ENCODE results near the gene LYST. TPM values are rescaled to one million over a fixed set of nuclear protein-coding genes. Genes with fewer than 3 reads are reported as not detected.

Gene LYST
- total and polyA plus RNA-seq, 2 donors (not counting 3 experiments of a cell fraction or from before 2014, with no cell fraction given), result 3.1 to 9.6 TPM

DNA sequence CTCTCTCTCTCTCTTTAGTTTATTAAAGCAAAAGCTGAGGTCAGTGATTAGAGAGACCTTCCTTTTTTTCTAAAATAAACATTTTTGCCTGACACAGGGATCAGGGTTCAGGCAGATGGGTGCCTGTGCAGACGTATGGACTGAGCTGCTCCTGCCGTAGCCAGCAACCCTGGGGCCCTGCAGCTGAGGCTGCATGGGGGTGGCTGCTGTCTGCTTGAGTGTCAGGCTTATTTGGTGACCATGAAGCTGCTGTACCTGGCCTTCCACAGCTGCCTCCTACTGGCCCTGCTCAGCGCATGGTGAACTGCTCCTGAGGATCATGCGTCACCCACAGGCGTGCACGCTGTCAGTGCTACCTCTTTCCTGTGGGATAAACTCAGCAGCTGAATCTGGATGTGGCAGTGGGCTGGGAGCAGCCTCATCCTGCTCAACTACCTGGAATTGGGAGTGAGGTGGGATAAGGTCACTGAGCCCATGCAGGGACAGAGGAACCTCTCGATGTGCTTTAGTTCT, 252.2 kb downstream of the LYST start:
- POLR2A ChIA-PET, result no interaction called here

More for the DNA sequence above, 252.2 kb downstream of the LYST start:
- FAIRE-seq (no peak), DNase-seq (ENCODE audit: low read depth, low spot score) (no peak)
- no peak overlapping the region for H3K27ac ChIP-seq (ENCODE audit: insufficient read depth, low read depth, low read length)
- no peaks in the 10 kb centered on the region for H3K36me3 ChIP-seq (ENCODE audit: control insufficient read depth in 2 of 2, extremely low read depth in 1 of 2, insufficient read depth in 2 of 2, low read length in 2 of 2)
- peaks cover 0 to 2% of the 10 kb centered on the region in 2 experiments for H3K27me3 ChIP-seq (ENCODE audit: control insufficient read depth in 2 of 2, insufficient read depth in 2 of 2, low read length in 2 of 2)
- no peak overlapping the region for H2AFZ ChIP-seq (ENCODE audit: low read depth, low read length)
- H3K9me3 ChIP-seq (replicated peaks; ENCODE audit: control insufficient read depth, insufficient read depth, low read length), result no peaks in the 10 kb centered on the region
- H3K4me2 ChIP-seq (ENCODE audit: insufficient read depth, low read length), result no peak overlapping the region
- TF ChIP-seq EZH2 (IDR thresholded peaks at IDR 0.05; ENCODE audit: borderline replicate concordance, low read depth, low read length, severe bottlenecking) (no peak), MYC (IDR thresholded peaks at IDR 0.05; ENCODE audit: low read depth, low read length) (no peak), POLR2A (IDR thresholded peaks at IDR 0.05; ENCODE audit: low read depth, low read length) (no peak), CTCF (IDR thresholded peaks at IDR 0.05; ENCODE audit: extremely low read depth in 1 of 2, insufficient read depth in 1 of 2, low read depth in 1 of 2, low read length in 2 of 2) (no peak)
- no TSS peak for BruUV-seq (replicated peaks)
- CTCF ChIA-PET, result interaction anchor here (1.1 to 4.4 kb wide), 3 partner anchors 14 to 16 kb away, joined by 5 to 24 read pairs (median 7); no protein-coding TSS in a partner anchor
- intact Hi-C loops (cut with micrococcal nuclease) (no loop called here), dilution Hi-C loops (cut with MboI; ENCODE audit: extremely low pct_ligation_motif_present, low sequenced_read_pairs) (no loop called here)
- no peaks in the 10 kb centered on the region for H3K4me1 ChIP-seq (ENCODE audit: control insufficient read depth, extremely low read depth, insufficient read depth, low read length)
- H3K79me2 ChIP-seq (ENCODE audit: control insufficient read depth, insufficient read depth, low read length), result no peaks in the 10 kb centered on the region
- H3K4me3 ChIP-seq (replicated peaks in 1 of 3; ENCODE audit: insufficient read depth in 1 of 3, low read depth in 1 of 3, low read length in 3 of 3), result no peak overlapping the region
- H3K9ac ChIP-seq (replicated peaks; ENCODE audit: extremely low read depth, insufficient read depth, low read length), result no peak overlapping the region
- H3K9me1 ChIP-seq (replicated peaks; ENCODE audit: control insufficient read depth, extremely low read depth, insufficient read depth, low read length), result no peaks in the 10 kb centered on the region
- no peaks in the 10 kb centered on the region for H4K20me1 ChIP-seq (replicated peaks; ENCODE audit: control insufficient read depth, extremely low read depth, insufficient read depth, low read length)
